Vagina (tissue), 2 donors: ENCODE data around the gene OGDHL. TPM values are rescaled to one million over a fixed set of nuclear protein-coding genes. Genes with fewer than 3 reads are reported as not detected.

ENCODE experiments used
- DNase-seq, 2 donors: peaks; one replicate each; pipeline ENCODE4 v3.0.0-alpha.2; 2017; ENCODE audit errors: extremely low spot score in 2 of 2
- H3K27ac ChIP-seq: fragments of 200-600 bp; sonication (generic); one replicate; pipeline ENCODE4 v1.5.1; 2019
- H3K27me3 ChIP-seq: fragments of 200-600 bp; sonication (generic); one replicate; pipeline ENCODE4 v1.5.1; 2019
- H3K36me3 ChIP-seq, 2 donors: fragments of 200-600 bp; sonication (generic); one replicate each; pipeline ENCODE4 v1.5.1; 2017 to 2019
- H3K4me1 ChIP-seq: fragments of 200-600 bp; sonication (generic); one replicate; pipeline ENCODE4 v1.5.1; 2019
- H3K4me3 ChIP-seq, 2 donors: fragments of 200-600 bp; sonication (generic); 1 replicate in 1 of 2; 2 replicates in 1 of 2; pipeline ENCODE4 v1.5.1; 2016 to 2019
- H3K9me3 ChIP-seq: fragments of 200-600 bp; sonication (generic); one replicate; pipeline ENCODE4 v1.5.1; 2019
- CTCF ChIP-seq, 3 experiments: fragments of 450-650 bp in 2 of 3; fragments of 200-600 bp in 1 of 3; sonication (generic) in 1 of 3; IDR thresholded peaks; one replicate each; pipeline ENCODE4 v1.5.1; 2017 to 2019; ENCODE audit warnings: antibody characterized with exemption in 3 of 3, mild to moderate bottlenecking in 2 of 3, moderate library complexity in 2 of 3
- POLR2A ChIP-seq, 2 donors: fragments of 450-650 bp; IDR thresholded peaks; one replicate each; pipeline ENCODE4 v1.6.1; 2017; ENCODE audit warnings: antibody characterized with exemption in 2 of 2, mild to moderate bottlenecking in 2 of 2, moderate library complexity in 2 of 2
- POLR2AphosphoS5 ChIP-seq, 2 donors: sonication (generic); formaldehyde crosslinking; IDR thresholded peaks; one replicate each; pipeline ENCODE4 v1.9.0; 2017; ENCODE audit warnings: antibody characterized with exemption in 2 of 2, mild to moderate bottlenecking in 2 of 2, low read depth in 1 of 2; ENCODE audit not compliant: insufficient read depth in 1 of 2
- intact Hi-C: fragments of 100-400 bp; cut with DNase I; formaldehyde crosslinking; loops from one replicate; pipeline ENCODE4 v1.15.1; 2023
- total RNA-seq: library from RNA; depleted of rRNA; stranded (reverse); fragments of >200 nt; gene quantifications from one replicate; pipeline ENCODE4 v1.2.3, GENCODE V29; 2016

Gene OGDHL
- total RNA-seq, 1 donor from 2014 or later = 3.4 TPM

- Histone ChIP-seq H3K4me1 (no peaks in the 10 kb centered on the region), H3K27me3 (no peaks in the 10 kb centered on the region), H3K9me3 (no peaks in the 10 kb centered on the region), H3K4me3 (peak overlapping the region; percentile 32 to 60), H3K27ac (no peak overlapping the region), H3K36me3 (no peaks in the 10 kb centered on the region)
- no peak for TF ChIP-seq POLR2A (IDR thresholded peaks at IDR 0.05)
- no peak for TF ChIP-seq CTCF (IDR thresholded peaks at IDR 0.05)
- no peak for TF ChIP-seq POLR2AphosphoS5 (IDR thresholded peaks at IDR 0.05; ENCODE audit: insufficient read depth in 1 of 2, low read depth in 1 of 2)
- intact Hi-C loops = no loop called here
- no peak for DNase-seq
These were observed 399 bp upstream of the OGDHL start for GRCh38 chr10:49762566-49762877.

- Histone ChIP-seq H3K27me3 (no peaks in the 10 kb centered on the region), H3K4me1 (no peaks in the 10 kb centered on the region), H3K9me3 (no peaks in the 10 kb centered on the region), H3K36me3 (no peaks in the 10 kb centered on the region), H3K27ac (no peak overlapping the region), H3K4me3 (peak overlapping the region; percentile 32 to 60)
- intact Hi-C loops = no loop called here
- TF ChIP-seq POLR2AphosphoS5 (IDR thresholded peaks at IDR 0.05; ENCODE audit: insufficient read depth in 1 of 2, low read depth in 1 of 2) (no peak), POLR2A (IDR thresholded peaks at IDR 0.05) (no peak), CTCF (IDR thresholded peaks at IDR 0.05) (no peak)
- peak in 1 of 2 donors; percentile 83 for DNase-seq
These were observed 828 bp downstream of the OGDHL start for GRCh38 chr10:49761201-49761788.

GRCh38 chr10:49760789-49761188 lies 1.3 kb downstream of the OGDHL start:
- no peaks in the 10 kb centered on the region for H3K27me3 ChIP-seq
- DNase-seq = no peak
- no peak overlapping the region for H3K4me3 ChIP-seq
- intact Hi-C loops = no loop called here
- H3K27ac ChIP-seq = no peak overlapping the region
- TF ChIP-seq POLR2A (IDR thresholded peaks at IDR 0.05) (no peak), CTCF (IDR thresholded peaks at IDR 0.05) (no peak), POLR2AphosphoS5 (IDR thresholded peaks at IDR 0.05; ENCODE audit: insufficient read depth in 1 of 2, low read depth in 1 of 2) (no peak)
- H3K9me3 ChIP-seq = no peaks in the 10 kb centered on the region
- no peaks in the 10 kb centered on the region for H3K36me3 ChIP-seq
- H3K4me1 ChIP-seq = no peaks in the 10 kb centered on the region

GRCh38 chr10:49759787-49760551 lies 2.2 kb downstream of the OGDHL start:
- no peak overlapping the region for H3K4me3 ChIP-seq
- H3K27me3 ChIP-seq = no peaks in the 10 kb centered on the region
- no peak for DNase-seq
- TF ChIP-seq POLR2A (IDR thresholded peaks at IDR 0.05) (no peak), POLR2AphosphoS5 (IDR thresholded peaks at IDR 0.05; ENCODE audit: insufficient read depth in 1 of 2, low read depth in 1 of 2) (no peak), CTCF (IDR thresholded peaks at IDR 0.05) (no peak)
- intact Hi-C loops = no loop called here
- no peaks in the 10 kb centered on the region for H3K36me3 ChIP-seq
- H3K4me1 ChIP-seq = no peaks in the 10 kb centered on the region
- H3K9me3 ChIP-seq = no peaks in the 10 kb centered on the region
- no peak overlapping the region for H3K27ac ChIP-seq
